HG02588 (cell line): Measurements from ENCODE around the gene FBXL4.

ENCODE experiments used
- ATAC-seq: cut with Tn5 transposase; IDR thresholded peaks from one replicate; pipeline ENCODE4 v1.9.1; 2021; ENCODE audit warnings: mild to moderate bottlenecking, moderate library complexity; ENCODE audit not compliant: unreplicated experiment

FBXL4 gene

GRCh38 chr6:98827295-98828159, 120.2 kb downstream of the FBXL4 start:
- no peak for ATAC-seq

GRCh38 chr6:98825600-98826230, 122.0 kb downstream of the FBXL4 start:
- no peak for ATAC-seq

- no peak for ATAC-seq
These were observed 122.7 kb downstream of the FBXL4 start for GRCh38 chr6:98824902-98825599.

GRCh38 chr6:98824162-98824901, 123.4 kb downstream of the FBXL4 start:
- no peak for ATAC-seq

- ATAC-seq = no peak
These were observed 124.2 kb downstream of the FBXL4 start for GRCh38 chr6:98823428-98824161.

GRCh38 chr6:98821756-98822405, 125.9 kb downstream of the FBXL4 start:
- no peak for ATAC-seq
